Globus pallidus (tissue), 1 donor: ENCODE data around the gene ITPRIPL2.

ENCODE experiments used
- DNase-seq: peaks from one replicate; pipeline ENCODE4 v3.0.0-alpha.2; 2015; ENCODE audit warnings: low spot score

The ITPRIPL2 gene

DNA sequence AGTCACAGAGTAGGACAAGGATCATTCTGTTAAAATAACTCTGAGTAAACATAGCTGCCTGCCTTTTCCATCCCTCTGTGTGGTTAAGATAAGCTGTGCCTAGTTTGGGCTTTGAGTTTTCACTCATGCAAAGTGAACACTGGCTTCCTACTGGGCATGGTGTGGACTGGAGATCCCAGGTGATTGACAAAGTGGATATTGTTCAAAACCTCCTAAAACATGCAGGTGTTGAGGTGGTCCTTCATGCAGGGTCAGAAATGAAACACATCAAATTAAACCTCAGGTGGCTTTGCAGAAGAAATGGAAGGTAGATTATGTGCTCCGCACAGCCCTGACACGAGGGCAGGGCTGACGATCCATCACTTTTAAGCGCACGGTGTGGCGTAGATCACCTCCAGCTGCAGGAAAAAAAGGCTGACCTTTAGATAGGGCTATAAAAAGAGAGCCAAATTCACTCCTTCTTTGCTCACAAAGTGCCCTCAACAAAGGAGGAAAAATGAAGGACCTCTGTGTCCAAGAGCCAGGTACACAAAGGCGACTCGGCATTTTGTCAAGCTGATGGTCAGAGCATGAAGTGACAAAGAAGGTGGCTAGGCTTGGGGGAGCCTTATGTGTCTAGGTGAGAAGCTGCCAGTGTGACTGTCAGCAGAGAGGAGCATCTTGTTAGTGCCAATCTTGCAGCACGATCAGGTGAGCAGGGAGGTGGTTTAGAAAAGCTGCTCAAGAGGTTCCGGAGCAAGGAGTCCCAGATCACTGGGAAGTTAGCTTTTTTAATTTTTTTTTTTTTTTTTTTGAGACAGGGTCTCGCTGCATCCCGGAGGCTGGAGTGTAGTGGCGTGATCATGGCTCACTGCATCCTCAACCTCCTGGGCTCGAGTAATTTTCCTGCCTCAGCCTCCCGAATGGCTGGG lies 19.9 kb upstream of the ITPRIPL2 start:
- no peak for DNase-seq

DNA sequence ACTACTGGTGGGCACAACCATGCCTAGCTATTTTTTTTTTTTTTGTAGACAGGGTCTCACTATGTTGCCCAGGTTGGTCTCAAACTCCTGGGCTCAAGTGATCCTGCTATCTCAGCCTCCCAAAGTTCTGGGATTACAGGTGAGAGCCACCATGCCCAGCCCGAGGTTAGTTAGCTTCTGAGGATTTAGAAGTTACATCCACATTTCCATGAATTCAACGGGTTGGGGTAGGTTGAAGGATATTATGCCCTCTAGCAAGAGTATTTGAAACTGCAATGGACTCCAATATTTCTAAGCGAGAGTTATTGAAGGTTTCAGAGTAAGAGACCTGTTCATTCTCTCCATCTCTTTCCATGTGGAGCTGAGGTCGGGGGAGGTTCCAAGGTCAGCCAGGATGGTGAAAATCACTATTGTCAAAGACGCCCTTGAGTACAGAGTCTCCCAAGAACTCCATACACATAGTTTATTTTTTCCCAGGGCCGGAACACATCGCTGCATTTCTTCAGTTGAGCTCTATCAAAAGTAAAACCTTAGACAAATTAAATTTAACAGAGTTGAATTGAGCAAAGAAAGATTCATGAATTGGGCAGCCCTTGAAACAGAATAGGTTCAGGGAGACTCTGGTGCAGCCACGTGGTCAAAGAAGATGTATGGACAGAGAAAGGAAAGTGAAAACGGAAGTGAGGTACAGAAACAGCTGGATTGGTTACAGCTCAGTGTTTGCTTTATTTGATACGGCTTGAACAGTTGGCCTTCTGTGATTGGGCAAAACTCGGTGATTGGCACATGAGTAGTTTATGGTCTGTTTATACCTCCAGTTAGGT lies 19.0 kb upstream of the ITPRIPL2 start:
- no peak for DNase-seq

DNA sequence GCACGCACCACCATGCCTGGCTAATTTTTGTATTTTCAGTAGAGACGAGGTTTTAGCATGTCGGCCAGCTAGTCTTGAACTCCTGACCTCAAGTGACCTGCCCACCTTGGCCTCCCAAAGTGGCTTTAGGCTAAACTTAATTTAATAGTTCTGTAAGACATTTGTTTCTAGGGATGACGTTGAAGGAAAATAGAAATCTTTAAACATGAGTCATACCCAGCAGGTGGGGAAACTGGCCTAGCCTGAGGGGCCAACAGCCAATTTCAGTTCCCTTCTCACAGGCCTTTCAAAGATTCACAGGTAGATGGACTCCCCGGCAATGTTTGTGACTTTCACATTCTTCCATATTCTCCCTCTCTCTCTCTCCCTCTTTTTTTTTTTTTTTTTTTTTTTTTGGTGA lies 18.1 kb upstream of the ITPRIPL2 start:
- DNase-seq: no peak

DNA sequence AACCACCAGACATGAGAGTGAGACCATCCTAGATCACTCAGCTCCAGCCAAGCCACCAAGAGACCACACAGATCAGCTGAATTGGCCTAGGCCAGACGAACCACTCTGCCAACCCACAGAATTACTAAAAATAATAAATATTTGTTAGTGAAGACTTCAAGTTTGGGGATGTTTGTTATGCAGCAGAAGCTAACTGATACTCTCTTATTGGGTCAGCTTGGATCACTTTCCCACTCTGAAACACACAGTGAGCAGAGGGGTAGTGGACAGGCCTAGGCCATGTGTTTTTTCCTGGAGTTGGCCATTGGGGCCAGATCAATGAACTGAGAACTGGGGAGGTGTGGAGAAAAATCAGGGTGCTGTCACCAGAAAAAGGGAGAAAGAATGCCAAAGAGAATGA lies 15.6 kb upstream of the ITPRIPL2 start:
- DNase-seq: no peak

DNA sequence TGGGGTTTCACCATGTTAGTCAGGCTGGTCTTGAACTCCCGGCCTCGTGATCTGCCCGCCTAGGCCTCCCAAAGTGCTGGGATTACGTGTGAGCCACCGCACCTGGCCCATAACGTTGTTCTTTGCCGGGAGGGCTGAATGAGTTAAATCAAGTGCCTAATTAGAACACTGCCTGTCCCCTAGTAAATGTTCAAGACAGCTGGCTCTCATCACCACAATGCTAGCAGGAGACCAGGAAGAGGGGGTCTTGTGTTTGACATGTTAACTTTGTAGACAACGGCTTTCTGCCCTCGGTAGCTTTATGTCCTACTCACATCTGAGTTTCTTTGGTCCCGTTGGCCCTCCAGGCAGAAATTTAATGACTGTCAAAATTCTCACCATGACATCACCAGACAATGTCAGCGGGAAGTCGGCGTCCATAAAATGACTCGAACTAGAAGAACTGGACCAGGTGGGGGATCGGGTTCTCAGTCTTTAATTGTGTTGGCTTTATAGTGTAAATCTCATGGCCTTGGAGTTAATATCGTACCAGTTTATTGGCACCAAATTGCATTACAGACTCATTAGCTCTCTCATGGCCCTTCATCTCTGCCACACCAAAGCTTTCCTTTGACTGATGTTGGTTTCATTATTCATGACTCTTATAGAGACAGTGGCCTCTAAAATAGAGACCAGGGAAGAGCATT lies 11.4 kb upstream of the ITPRIPL2 start:
- no peak for DNase-seq

DNA sequence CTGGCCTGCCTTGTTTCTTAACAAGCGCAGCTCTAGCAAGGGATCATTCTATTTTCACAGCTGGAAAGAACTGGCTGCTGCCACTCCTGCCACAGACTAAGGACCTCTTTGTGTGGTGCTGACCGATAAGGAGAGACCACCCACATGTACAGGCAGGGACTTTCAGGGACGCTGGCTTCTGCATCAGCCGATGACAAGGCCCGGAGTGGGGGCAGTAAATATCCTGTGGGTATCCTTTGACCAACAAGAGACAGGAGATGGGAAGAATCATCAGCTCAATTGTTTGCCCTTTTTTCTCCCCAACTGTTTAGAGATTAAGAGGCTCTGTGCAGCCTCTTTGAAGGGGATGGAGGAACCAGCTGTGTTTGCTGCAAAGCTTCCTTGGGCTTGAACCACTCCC lies 9.2 kb upstream of the ITPRIPL2 start:
- no peak for DNase-seq

DNA sequence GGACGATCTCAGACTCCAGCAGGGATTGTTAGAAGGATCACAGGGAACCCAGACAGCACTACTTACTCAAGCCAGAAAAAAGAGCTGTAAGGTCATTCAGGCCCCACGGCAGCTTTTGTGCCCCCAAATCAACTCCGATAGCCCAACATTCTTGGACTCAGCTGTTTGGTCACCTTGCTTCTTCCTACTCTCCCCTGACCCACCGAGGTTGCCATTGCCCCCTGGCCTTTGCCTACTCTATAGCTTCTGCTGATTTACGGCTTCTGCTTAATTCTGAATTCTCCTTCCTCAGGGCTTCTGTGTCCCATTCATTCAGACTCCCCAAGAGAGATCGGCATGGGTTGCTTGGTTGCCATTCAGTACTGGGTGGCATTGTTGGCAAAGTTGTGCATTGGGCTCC lies 8.6 kb upstream of the ITPRIPL2 start:
- no peak for DNase-seq

DNA sequence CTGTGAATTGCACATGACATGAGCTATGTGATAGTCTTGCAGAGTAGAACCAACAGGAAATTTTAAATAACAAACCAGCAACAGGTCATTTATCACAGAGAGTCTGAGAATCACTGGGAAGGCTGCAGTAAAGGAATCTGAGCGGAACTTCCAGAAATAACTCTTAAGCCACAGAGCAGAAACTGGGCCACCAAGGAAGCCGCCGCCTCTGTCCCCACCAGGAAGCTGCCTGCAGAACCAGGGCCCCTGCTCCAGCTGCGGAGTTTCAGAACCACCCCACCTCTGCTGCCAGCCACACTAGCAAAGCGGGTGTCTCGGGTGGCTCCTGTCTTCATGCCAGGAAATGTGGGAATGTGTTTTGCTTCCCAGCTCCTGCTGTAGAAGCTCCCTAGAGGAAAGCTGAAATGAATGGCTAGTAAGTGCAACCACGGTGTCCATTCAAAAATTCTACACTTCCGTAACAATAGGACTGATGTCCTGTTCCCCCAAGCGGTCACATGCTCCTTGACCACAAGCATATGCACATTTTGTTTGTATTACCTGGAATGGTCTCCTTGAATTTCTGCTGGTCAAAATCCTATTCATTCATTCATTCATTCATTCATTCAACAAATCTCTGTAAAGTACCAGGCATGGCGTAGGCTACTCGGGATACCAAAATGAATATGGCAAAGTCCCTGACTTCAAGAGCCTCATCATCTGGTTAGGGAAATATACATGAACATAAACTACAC lies 7.7 kb upstream of the ITPRIPL2 start:
- no peak for DNase-seq

DNA sequence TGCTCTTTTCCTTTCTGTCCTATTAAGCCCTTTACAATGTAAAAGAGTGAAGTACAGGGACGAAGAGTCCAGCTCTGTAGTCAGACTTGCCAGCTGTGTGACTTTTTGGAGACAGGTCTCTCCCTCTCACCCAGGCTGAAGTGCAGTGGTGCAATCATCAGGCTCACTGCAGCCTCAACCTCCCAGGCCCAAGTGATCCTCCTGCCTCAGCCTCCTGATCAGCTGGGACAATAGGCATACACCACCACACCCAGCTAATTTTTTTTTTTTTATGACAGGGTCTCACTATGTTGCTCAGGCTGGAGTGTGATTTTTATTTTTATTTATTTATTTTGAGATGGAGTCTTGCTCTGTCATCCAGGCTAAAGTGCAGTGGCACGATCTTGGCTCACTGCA lies 7.1 kb upstream of the ITPRIPL2 start:
- DNase-seq: no peak

DNA sequence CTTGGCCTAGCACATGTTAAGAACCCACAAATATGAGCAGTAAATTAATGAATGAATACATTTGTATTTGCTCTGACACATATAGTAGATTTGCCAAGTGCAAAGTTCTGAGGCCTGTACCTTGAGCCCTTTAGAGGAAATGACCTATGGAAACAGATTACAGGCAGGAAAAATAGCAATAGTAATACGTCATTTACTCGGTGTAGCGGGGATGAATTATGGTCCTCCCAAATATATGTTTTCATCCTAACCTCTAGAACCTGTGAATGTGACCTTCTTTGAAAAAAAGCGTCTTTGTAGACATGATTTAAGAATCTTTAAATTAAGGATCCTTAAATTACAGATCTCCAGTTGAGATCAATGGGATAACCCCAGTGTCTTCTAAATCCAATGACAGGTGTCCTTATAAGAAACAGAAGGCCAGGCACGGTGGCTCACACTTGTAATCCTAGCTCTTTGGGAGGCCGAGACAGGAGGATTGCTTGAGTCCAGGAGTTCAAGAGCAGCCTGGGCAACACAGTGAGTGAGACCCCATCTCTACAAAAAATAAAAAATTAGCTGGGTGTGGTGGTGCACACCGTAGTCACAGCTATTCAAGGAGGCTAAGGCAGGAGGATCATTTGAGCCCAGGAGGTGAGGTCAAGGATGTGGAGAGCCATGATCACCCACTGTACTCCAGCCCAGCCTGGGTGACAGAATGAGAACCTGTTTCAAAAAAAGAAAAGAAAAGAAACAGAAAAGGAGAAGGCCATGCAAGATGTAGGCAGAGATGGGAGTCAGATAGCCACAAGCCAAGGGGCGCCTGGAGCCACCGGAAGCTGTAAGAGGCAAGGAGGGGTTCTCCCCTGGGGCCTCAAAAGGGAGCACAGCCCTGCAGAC lies 5.1 kb upstream of the ITPRIPL2 start:
- DNase-seq: no peak

DNA sequence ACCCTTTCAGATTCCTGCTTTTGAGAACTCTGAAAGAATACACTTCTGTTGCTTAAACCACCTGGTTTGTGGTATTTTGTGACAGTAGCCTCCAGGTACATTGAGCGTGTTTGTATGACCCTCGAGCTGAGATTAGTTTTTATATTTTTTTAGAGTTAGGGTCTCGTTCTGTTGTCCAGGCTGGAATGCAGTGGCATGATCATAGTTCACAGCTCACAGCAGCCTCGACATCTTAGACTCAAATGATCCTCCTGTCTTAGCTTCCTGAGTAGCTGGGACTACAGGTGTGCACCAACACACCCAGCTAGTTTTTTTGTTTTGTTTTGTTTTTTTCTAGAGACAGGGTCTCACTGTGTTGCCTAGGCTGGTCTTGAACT lies 4.5 kb upstream of the ITPRIPL2 start:
- DNase-seq: no peak

DNA sequence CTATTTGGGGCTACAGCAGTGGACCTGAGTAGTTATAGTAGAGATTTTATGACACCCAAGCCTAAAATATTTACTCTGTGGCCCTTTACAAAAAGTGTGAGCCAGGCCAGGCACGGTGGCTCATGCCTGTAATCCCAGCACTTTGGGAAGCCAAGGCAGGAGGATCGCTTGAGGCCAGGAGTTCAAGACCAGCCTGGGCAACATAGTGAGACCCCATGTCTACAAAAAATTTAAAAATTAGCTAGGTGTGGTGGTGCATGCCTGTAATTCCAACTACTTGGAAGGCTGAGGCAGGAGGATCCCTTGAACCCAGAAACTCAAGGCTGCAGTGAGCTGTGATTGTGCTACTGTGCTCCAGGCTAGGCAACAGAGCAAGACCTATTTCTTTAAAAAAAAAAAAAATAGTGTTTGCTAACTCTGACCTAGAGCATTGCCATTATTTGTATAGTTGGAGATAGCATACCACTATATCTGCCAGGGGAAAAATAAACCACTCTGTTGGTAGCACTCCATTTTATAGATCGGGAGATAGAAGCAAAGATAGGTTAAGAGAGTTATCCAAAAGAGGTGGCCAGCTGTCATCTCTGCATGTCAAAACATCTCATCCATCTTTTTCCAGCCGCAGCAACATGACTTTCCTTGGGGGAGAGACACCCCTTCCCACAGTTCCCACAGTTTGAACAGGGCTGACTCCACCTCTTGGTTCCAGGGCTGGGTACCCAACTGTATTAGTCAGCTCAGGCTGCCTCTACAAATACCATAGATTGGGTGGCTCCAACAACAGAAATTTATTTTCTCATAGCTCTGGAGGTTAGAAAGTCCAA lies 3.0 kb upstream of the ITPRIPL2 start:
- no peak for DNase-seq

DNA sequence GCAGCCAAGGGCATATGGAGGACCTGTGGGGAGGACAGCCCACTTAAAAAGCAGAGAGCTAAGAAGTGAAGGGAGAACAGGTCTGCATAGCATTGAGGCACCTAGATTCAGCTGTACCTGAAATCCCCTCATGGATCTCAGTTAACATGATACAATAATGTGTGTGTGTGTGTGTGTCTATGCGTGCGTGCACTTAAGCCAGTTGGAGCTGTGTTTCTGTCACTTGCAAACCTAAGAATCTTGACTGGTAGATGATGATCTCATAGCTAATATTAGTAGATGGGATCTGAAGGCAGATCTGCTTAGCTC lies 1.7 kb upstream of the ITPRIPL2 start:
- no peak for DNase-seq

DNA sequence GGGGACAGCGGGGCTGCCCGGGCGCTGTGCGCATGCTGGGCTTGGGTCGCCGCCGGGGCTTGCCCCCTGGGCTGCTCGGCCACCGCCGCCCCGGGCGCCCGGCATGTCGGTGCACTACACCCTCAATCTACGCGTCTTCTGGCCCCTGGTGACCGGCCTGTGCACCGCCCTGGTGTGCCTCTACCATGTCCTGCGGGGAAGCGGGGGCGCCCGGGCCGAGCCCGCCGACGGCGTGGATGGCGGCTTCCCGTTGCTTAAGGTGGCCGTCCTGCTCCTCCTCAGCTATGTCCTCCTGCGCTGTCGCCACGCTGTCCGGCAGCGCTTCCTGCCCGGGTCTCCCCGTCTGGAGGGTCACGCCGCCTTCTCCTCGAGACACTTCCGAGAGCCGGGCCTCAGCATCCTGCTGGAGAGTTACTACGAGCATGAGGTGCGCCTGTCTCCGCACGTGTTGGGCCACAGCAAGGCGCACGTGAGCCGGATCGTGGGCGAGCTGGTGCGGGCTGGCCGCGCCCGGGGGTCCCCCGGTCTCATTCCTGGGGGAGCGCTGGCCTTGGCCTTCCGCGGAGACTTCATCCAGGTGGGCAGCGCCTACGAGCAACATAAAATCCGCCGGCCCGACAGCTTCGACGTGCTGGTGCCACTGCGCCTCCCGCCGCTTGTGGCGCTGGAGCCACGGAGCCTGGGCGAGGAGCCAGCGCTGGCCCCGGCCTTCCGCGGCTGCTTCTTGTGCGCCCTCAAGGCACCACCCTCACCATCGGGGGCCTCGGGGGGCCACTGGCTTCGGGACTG lies 789 bp downstream of the ITPRIPL2 start:
- no peak for DNase-seq

DNA sequence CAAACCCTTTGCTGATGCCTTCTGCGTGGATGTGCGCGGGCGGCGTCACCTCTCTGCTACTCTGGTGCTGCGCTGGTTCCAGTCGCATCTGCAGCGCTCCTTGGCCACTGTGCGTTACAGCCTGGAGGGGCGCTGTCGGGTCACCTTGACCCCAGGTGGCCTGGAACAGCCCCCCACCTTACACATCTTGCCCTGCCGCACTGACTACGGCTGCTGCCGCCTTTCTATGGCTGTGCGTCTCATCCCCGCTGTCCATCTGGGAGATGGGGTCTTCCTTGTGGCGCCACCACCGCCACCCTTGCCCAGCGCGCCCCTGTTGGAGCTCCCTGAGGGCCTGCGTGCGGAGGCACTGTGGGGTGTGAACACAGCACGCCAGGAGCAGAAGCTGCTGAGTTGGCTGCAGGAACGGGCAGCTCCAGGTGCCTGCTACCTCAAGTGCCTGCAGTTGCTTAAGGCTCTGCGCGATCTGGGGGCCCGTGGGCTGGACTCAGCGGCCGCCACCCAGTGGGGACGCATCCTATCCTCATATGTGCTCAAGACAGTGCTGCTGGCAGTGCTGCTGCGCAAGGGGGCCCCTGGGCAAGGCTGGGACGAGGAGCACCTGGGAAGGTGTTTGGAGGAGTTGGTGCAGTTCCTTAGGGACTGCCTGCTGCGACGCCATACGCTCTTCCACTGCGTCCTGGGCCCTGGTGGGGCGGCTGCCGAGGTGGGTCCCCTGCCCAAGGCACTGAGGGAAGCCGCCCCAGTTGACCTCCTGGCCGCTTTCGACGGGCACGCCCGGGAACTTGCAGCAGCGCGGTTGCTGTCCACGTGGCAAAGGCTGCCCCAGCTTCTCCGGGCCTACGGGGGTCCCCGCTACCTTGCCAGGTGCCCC lies 1.6 kb downstream of the ITPRIPL2 start:
- no peak for DNase-seq

DNA sequence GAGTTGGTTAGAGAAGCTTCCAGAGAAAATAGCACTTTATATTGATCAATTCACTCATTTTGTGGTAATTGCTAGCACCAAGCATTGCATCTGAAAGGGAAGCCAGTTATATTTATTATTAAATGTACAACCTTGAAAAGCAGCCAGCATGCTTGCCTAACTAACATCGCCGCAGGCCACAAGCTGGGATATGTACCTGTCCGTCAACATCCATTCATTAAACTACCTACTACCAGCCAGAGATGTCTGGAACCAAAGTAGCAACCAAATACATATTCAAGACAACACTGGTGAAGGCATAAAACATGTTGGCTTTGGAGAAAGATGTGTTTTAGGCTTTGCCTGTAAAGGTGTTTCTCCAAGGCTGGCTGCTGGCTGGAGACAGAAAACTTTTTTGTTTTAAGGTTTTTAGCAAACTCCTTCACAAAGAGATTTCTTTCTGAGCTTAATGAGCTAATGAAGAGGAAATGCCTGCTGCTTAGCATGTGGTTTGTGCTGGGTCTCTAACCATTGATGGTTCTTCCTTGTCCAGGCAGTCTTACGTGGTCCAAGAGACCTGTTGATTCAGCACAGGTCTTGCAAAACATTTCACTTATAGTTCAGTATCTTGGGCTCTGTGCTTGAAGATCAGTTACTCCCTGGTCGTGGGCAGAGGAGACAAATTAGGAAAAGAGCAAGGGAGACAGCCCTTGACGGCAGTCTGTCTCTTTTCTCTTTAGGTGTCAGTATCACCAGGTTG lies 3.1 kb downstream of the ITPRIPL2 start:
- no peak for DNase-seq

DNA sequence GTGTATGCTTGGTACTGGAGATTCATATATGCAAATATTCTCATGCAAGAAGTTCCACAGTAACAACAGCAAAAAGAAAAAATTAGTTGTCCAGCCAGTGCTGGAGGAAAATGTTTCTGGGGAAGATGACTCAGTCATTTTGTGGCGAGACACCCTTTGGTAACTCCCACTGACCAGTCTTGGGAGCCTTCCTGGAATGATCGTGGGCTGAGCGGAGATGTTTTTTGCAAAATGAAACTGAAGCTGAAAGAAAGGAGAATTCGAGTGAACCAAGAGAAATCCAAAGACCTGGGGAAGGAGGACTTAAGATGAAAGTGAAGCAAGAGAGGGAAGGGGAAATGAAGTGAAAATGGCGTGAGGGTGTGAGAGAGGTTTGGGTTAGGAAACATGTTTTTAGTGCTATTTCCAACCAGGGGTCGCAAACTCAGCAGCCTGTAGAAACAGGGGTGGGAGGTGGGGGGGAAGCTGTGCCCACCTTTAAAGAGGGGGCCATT lies 5.2 kb downstream of the ITPRIPL2 start:
- no peak for DNase-seq

DNA sequence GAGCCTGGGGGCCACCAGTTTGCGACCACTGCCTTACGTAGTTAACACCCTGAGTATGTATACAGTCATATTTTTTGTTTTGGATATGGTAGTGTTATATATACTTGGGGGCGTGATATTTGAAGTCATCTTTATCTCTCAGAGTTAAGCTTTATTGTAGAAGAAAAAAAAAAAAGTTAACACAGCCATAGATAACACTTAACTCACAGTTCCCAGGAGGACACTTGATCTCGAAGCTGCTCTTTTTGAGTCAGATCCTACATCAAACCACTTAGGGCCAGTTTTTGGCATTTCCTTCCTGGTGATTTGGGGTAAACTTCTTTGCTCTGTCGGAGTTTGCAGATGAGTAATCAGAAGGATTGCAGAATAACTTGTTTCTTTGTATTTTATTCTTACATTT lies 5.8 kb downstream of the ITPRIPL2 start:
- DNase-seq: no peak
